ENCODE data around the gene MAGI2. TPM values are rescaled to one million over a fixed set of nuclear protein-coding genes. Genes with fewer than 3 reads are reported as not detected.

The MAGI2 gene
- total and polyA plus RNA-seq, 2 experiments from 2014 or later = 10.4 to 26.4 TPM

DNA sequence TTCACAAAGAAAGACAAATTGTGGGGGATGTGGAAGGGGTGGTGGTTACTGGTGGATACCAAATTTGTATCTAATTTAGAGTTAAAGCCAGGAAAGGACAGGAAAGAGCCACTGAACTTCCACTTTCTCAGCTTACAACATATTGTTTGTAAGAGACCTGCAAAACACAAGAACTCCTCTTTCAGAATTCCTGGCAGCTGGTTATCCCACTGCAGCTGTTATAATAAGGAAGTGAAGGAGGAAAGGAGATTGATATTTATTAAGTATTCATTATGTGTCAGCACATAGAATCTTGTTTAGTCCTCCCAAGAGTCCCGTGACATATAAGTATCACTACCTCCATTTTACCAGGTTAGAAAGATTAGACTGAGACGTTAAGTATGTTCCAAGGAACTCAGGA is 1173.2 kb downstream of the MAGI2 start (continued):
- no peak for TF ChIP-seq NANOG (IDR thresholded peaks at IDR 0.05; ENCODE audit: borderline replicate concordance)
- TF ChIP-seq POLR2AphosphoS5 (IDR thresholded peaks at IDR 0.05; ENCODE audit: low read depth) = no peak
- TF ChIP-seq EZH2 (IDR thresholded peaks at IDR 0.05; ENCODE audit: low read depth, unreplicated experiment) = no peak

- no peak overlapping the region for H3K27ac ChIP-seq (ENCODE audit: low read depth)
- H3K27me3 Mint-ChIP-seq (ENCODE audit: insufficient read depth, low read depth, poor library complexity) = peaks cover 4% of the 10 kb centered on the region
- H3K9me3 Mint-ChIP-seq = no peaks in the 10 kb centered on the region
- no peaks in the 10 kb centered on the region for H3K9me2 ChIP-seq (ENCODE audit: insufficient read depth)
- TF ChIP-seq EZH2phosphoT487 (IDR thresholded peaks at IDR 0.05; ENCODE audit: unreplicated experiment) = no peak
- no peak for TF ChIP-seq ZNF114 (CRISPR knock-in tag; IDR thresholded peaks at IDR 0.05)
- no peak for TF ChIP-seq ZNF331 (CRISPR knock-in tag; IDR thresholded peaks at IDR 0.05; ENCODE audit: low read depth)
- TF ChIP-seq POLR2AphosphoS5 (IDR thresholded peaks at IDR 0.05; ENCODE audit: low read depth) = no peak
- TF ChIP-seq EZH2 (IDR thresholded peaks at IDR 0.05; ENCODE audit: low read depth, unreplicated experiment) = no peak
- TF ChIP-seq STAT1 (IDR thresholded peaks at IDR 0.05; ENCODE audit: unreplicated experiment) = no peak
- TF ChIP-seq, protein P1, sequence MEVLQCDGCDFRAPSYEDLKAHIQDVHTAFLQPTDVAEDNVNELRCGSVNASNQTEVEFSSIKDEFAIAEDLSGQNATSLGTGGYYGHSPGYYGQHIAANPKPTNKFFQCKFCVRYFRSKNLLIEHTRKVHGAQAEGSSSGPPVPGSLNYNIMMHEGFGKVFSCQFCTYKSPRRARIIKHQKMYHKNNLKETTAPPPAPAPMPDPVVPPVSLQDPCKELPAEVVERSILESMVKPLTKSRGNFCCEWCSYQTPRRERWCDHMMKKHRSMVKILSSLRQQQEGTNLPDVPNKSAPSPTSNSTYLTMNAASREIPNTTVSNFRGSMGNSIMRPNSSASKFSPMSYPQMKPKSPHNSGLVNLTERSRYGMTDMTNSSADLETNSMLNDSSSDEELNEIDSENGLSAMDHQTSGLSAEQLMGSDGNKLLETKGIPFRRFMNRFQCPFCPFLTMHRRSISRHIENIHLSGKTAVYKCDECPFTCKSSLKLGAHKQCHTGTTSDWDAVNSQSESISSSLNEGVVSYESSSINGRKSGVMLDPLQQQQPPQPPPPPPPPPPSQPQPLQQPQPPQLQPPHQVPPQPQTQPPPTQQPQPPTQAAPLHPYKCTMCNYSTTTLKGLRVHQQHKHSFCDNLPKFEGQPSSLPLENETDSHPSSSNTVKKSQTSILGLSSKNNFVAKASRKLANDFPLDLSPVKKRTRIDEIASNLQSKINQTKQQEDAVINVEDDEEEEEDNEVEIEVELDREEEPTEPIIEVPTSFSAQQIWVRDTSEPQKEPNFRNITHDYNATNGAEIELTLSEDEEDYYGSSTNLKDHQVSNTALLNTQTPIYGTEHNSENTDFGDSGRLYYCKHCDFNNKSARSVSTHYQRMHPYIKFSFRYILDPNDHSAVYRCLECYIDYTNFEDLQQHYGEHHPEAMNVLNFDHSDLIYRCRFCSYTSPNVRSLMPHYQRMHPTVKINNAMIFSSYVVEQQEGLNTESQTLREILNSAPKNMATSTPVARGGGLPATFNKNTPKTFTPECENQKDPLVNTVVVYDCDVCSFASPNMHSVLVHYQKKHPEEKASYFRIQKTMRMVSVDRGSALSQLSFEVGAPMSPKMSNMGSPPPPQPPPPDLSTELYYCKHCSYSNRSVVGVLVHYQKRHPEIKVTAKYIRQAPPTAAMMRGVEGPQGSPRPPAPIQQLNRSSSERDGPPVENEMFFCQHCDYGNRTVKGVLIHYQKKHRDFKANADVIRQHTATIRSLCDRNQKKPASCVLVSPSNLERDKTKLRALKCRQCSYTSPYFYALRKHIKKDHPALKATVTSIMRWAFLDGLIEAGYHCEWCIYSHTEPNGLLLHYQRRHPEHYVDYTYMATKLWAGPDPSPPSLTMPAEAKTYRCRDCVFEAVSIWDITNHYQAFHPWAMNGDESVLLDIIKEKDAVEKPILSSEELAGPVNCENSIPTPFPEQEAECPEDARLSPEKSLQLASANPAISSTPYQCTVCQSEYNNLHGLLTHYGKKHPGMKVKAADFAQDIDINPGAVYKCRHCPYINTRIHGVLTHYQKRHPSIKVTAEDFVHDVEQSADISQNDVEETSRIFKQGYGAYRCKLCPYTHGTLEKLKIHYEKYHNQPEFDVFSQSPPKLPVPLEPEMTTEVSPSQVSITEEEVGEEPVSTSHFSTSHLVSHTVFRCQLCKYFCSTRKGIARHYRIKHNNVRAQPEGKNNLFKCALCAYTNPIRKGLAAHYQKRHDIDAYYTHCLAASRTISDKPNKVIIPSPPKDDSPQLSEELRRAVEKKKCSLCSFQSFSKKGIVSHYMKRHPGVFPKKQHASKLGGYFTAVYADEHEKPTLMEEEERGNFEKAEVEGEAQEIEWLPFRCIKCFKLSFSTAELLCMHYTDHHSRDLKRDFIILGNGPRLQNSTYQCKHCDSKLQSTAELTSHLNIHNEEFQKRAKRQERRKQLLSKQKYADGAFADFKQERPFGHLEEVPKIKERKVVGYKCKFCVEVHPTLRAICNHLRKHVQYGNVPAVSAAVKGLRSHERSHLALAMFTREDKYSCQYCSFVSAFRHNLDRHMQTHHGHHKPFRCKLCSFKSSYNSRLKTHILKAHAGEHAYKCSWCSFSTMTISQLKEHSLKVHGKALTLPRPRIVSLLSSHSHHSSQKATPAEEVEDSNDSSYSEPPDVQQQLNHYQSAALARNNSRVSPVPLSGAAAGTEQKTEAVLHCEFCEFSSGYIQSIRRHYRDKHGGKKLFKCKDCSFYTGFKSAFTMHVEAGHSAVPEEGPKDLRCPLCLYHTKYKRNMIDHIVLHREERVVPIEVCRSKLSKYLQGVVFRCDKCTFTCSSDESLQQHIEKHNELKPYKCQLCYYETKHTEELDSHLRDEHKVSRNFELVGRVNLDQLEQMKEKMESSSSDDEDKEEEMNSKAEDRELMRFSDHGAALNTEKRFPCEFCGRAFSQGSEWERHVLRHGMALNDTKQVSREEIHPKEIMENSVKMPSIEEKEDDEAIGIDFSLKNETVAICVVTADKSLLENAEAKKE (CRISPR knock-in tag; IDR thresholded peaks at IDR 0.05) = no peak
- TF ChIP-seq CTCF (conservative IDR thresholded peaks at IDR 0.05; ENCODE audit: low read depth in 2 of 2) = no peak
- TF ChIP-seq JUNB (IDR thresholded peaks at IDR 0.05; ENCODE audit: unreplicated experiment) = no peak
- TF ChIP-seq, protein P2, sequence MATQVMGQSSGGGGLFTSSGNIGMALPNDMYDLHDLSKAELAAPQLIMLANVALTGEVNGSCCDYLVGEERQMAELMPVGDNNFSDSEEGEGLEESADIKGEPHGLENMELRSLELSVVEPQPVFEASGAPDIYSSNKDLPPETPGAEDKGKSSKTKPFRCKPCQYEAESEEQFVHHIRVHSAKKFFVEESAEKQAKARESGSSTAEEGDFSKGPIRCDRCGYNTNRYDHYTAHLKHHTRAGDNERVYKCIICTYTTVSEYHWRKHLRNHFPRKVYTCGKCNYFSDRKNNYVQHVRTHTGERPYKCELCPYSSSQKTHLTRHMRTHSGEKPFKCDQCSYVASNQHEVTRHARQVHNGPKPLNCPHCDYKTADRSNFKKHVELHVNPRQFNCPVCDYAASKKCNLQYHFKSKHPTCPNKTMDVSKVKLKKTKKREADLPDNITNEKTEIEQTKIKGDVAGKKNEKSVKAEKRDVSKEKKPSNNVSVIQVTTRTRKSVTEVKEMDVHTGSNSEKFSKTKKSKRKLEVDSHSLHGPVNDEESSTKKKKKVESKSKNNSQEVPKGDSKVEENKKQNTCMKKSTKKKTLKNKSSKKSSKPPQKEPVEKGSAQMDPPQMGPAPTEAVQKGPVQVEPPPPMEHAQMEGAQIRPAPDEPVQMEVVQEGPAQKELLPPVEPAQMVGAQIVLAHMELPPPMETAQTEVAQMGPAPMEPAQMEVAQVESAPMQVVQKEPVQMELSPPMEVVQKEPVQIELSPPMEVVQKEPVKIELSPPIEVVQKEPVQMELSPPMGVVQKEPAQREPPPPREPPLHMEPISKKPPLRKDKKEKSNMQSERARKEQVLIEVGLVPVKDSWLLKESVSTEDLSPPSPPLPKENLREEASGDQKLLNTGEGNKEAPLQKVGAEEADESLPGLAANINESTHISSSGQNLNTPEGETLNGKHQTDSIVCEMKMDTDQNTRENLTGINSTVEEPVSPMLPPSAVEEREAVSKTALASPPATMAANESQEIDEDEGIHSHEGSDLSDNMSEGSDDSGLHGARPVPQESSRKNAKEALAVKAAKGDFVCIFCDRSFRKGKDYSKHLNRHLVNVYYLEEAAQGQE (IDR thresholded peaks at IDR 0.05; ENCODE audit: unreplicated experiment) = no peak
- H3K4me3 ChIP-seq = no peak overlapping the region
- no peak overlapping the region for H3K4me3 Mint-ChIP-seq
- ATAC-seq (no peak), DNase-seq (ENCODE audit: low spot score) (no peak)
- H3K79me2 ChIP-seq (replicated peaks; ENCODE audit: insufficient read depth) = no peaks in the 10 kb centered on the region
- H3K27me3 ChIP-seq (ENCODE audit: insufficient read depth) = no peaks in the 10 kb centered on the region
- peaks cover 11% of the 10 kb centered on the region for H3K4me1 Mint-ChIP-seq
- H3K36me3 Mint-ChIP-seq (ENCODE audit: low read depth) = no peaks in the 10 kb centered on the region
- H2AFZ ChIP-seq = no peak overlapping the region
- H3K36me3 ChIP-seq (ENCODE audit: insufficient read depth) = no peaks in the 10 kb centered on the region
- no peaks in the 10 kb centered on the region for H4K20me1 ChIP-seq (replicated peaks; ENCODE audit: insufficient read depth)
- no peaks in the 10 kb centered on the region for H3K4me1 ChIP-seq (ENCODE audit: insufficient read depth)
- H3K27ac Mint-ChIP-seq = peak overlapping the region; percentile 58
- H3K4me2 ChIP-seq = no peak overlapping the region
- H3F3A ChIP-seq (replicated peaks; ENCODE audit: low read depth) = no peaks in the 10 kb centered on the region
Observed at GRCh38 chr7:78279457-78279856, 1174.0 kb downstream of the MAGI2 start.
